HG02642 (cell line): ENCODE results near the gene THAP2.
"Not testable (repeated sequence)": the region's sequence is repeated elsewhere in the genome, so short reads cannot be mapped to it uniquely, and the experiment has no call there.

Experiments used
- ATAC-seq: cut with Tn5 transposase; IDR thresholded peaks from one replicate; pipeline ENCODE4 v1.9.1; 2021; ENCODE audit warnings: mild to moderate bottlenecking; ENCODE audit not compliant: unreplicated experiment, poor library complexity

THAP2 gene

GRCh38 chr12:71695782-71696181 is 31.7 kb downstream of the THAP2 start:
- no peak for ATAC-seq

GRCh38 chr12:71702181-71702580 is 38.1 kb downstream of the THAP2 start:
- ATAC-seq = not testable (repeated sequence)

GRCh38 chr12:71702590-71702989 is 38.5 kb downstream of the THAP2 start:
- no peak for ATAC-seq

- ATAC-seq = no peak
Observed at GRCh38 chr12:71703206-71703605, 39.1 kb downstream of the THAP2 start.

- ATAC-seq = no peak
Observed at GRCh38 chr12:71704920-71705319, 40.8 kb downstream of the THAP2 start.

GRCh38 chr12:71708658-71709057 is 44.6 kb downstream of the THAP2 start:
- no peak for ATAC-seq

- ATAC-seq = no peak
Observed at GRCh38 chr12:71710276-71711125, 46.4 kb downstream of the THAP2 start.

- ATAC-seq = no peak
Observed at GRCh38 chr12:71718611-71719010, 54.5 kb downstream of the THAP2 start.

- no peak for ATAC-seq
Observed at GRCh38 chr12:71719647-71720370, 55.7 kb downstream of the THAP2 start.

GRCh38 chr12:71721783-71722505 is 57.8 kb downstream of the THAP2 start:
- no peak for ATAC-seq

- ATAC-seq = no peak
Observed at GRCh38 chr12:71725011-71725410, 60.9 kb downstream of the THAP2 start.

- ATAC-seq = no peak
Observed at GRCh38 chr12:71726548-71726947, 62.4 kb downstream of the THAP2 start.

GRCh38 chr12:71727958-71728357 is 63.9 kb downstream of the THAP2 start:
- no peak for ATAC-seq
